ENCODE measurements around the gene SIPA1L2. TPM values are rescaled to one million over a fixed set of nuclear protein-coding genes. Genes with fewer than 3 reads are reported as not detected.

SIPA1L2 gene
- 37.1 TPM for total RNA-seq

GRCh38 chr1:232630047-232630893, at the start of gene SIPA1L2:
SIPA1L2 (minus strand) TSS chr1:232630133; CDS start chr1:232515339, 114,794 bp downstream.

Other genes with a start within 250 kb of the SIPA1L2 start
- gene MAP10, start 175.3 kb upstream of the SIPA1L2 start, total RNA-seq = 4.6 TPM